DMS53 (cell line): ENCODE measurements around the gene STON1.
"Not testable (repeated sequence)": the region's sequence is repeated elsewhere in the genome, so short reads cannot be mapped to it uniquely, and the experiment has no call there.

ENCODE experiments used
- DNase-seq: peaks from one replicate; lab custom pipeline; 2025; lab: John Stamatoyannopoulos, UW

Gene STON1

GRCh38 chr2:48529194-48529593, 760 bp upstream of the STON1 start:
- DNase-seq: peak; percentile 61

- peak; percentile 48 for DNase-seq
Measured at GRCh38 chr2:48529676-48530032, 300 bp upstream of the STON1 start.

GRCh38 chr2:48531141-48531648, 1.2 kb downstream of the STON1 start:
- DNase-seq: no peak

- DNase-seq: no peak
Measured at GRCh38 chr2:48532174-48532573, 2.2 kb downstream of the STON1 start.

GRCh38 chr2:48532824-48533223, 2.9 kb downstream of the STON1 start:
- DNase-seq: peak; percentile 27

- DNase-seq: no peak
Measured at GRCh38 chr2:48534781-48535180, 4.8 kb downstream of the STON1 start.

- DNase-seq: no peak
Measured at GRCh38 chr2:48540237-48540935, 10.4 kb downstream of the STON1 start.

- DNase-seq: no peak
Measured at GRCh38 chr2:48541666-48542389, 11.9 kb downstream of the STON1 start.

GRCh38 chr2:48543895-48544294, 13.9 kb downstream of the STON1 start:
- no peak for DNase-seq

- DNase-seq: no peak
Measured at GRCh38 chr2:48545244-48545643, 15.3 kb downstream of the STON1 start.

GRCh38 chr2:48548840-48549239, 18.9 kb downstream of the STON1 start:
- DNase-seq: no peak

- DNase-seq: no peak
Measured at GRCh38 chr2:48549972-48550371, 20.0 kb downstream of the STON1 start.

- no peak for DNase-seq
Measured at GRCh38 chr2:48551548-48551947, 21.6 kb downstream of the STON1 start.

- not testable (repeated sequence) for DNase-seq
Measured at GRCh38 chr2:48555071-48555470, 25.1 kb downstream of the STON1 start.

GRCh38 chr2:48558456-48558855, 28.5 kb downstream of the STON1 start:
- no peak for DNase-seq

- no peak for DNase-seq
Measured at GRCh38 chr2:48560546-48561209, 30.7 kb downstream of the STON1 start.

GRCh38 chr2:48562281-48562680, 32.3 kb downstream of the STON1 start:
- no peak for DNase-seq

- no peak for DNase-seq
Measured at GRCh38 chr2:48566592-48567310, 36.8 kb downstream of the STON1 start.

- no peak for DNase-seq
Measured at GRCh38 chr2:48567671-48568070, 37.7 kb downstream of the STON1 start.

- DNase-seq: no peak
Measured at GRCh38 chr2:48568547-48568946, 38.6 kb downstream of the STON1 start.

- no peak for DNase-seq
Measured at GRCh38 chr2:48569433-48569832, 39.5 kb downstream of the STON1 start.

- DNase-seq: no peak
Measured at GRCh38 chr2:48572816-48573215, 42.9 kb downstream of the STON1 start.
